Upper lobe of right lung (tissue), 1 donor: ENCODE measurements around the gene RAB31. TPM values are rescaled to one million over a fixed set of nuclear protein-coding genes. Genes with fewer than 3 reads are reported as not detected.
A peak's percentile ranks its signal among the peaks of the same experiment; 100 is the strongest.

Source experiments
- ATAC-seq: fragments of 200-7000 bp; cut with Tn5 transposase; one replicate; pipeline ENCODE4 v1.9.1; 2020; ENCODE audit warnings: mild to moderate bottlenecking, moderate library complexity
- DNase-seq: peaks from one replicate; pipeline ENCODE4 v3.0.0-alpha.2; 2020
- H3K27ac ChIP-seq: fragments of 200-600 bp; one replicate; pipeline ENCODE4 v1.8.0; 2022
- H3K27me3 ChIP-seq: fragments of 200-600 bp; one replicate; pipeline ENCODE4 v1.8.0; 2022; ENCODE audit warnings: mild to moderate bottlenecking
- H3K36me3 ChIP-seq: fragments of 200-600 bp; one replicate; pipeline ENCODE4 v1.8.0; 2022
- H3K4me1 ChIP-seq: fragments of 200-600 bp; one replicate; pipeline ENCODE4 v1.8.0; 2022
- H3K4me3 ChIP-seq: fragments of 200-600 bp; one replicate; pipeline ENCODE4 v1.8.0; 2022; ENCODE audit warnings: mild to moderate bottlenecking
- H3K9me3 ChIP-seq: fragments of 200-600 bp; one replicate; pipeline ENCODE4 v1.8.0; 2022
- intact Hi-C: fragments of 100-400 bp; cut with DNase I; formaldehyde crosslinking; loops from one replicate; pipeline ENCODE4 v1.11.0; 2022
- total RNA-seq: library from RNA; stranded (reverse); fragmentation: NEBNext Ultra II Directional; extraction: Animal tissue kit (Norgen Biotek cat#: 25700); gene quantifications from one replicate; pipeline ENCODE4 v1.2.1, GENCODE V29; 2021
- TF ChIP-seq, protein P1 (sequence below): fragments of 200-600 bp; IDR thresholded peaks from one replicate; pipeline ENCODE4 v1.8.0; 2022; ENCODE audit warnings: antibody characterized with exemption
- donor health status: DM: no; HTN: yes; CAD: no; lungs with severe emphysema.

Gene RAB31
- total RNA-seq, 1 donor from 2014 or later, result 137 TPM

DNA sequence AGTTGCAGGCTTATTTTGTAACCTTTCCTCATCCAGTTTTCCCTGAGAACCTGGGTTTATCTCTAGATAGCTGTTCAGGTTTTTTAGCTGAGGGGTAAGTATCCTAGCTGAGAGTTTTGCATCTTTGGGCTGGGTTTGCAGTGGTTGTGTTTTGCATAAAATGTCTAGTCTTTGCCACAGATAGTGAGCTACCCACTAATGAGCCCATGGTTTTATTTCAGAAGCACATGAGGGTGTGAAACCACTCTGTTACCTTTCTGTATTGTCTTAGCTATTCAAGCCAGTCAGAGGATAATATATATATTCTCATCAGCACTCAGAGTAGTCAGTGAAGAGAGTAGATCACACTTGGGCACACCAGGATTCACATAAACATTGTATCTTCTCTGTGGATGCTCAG, 153.1 kb downstream of the RAB31 start:
- TF ChIP-seq, protein P1, sequence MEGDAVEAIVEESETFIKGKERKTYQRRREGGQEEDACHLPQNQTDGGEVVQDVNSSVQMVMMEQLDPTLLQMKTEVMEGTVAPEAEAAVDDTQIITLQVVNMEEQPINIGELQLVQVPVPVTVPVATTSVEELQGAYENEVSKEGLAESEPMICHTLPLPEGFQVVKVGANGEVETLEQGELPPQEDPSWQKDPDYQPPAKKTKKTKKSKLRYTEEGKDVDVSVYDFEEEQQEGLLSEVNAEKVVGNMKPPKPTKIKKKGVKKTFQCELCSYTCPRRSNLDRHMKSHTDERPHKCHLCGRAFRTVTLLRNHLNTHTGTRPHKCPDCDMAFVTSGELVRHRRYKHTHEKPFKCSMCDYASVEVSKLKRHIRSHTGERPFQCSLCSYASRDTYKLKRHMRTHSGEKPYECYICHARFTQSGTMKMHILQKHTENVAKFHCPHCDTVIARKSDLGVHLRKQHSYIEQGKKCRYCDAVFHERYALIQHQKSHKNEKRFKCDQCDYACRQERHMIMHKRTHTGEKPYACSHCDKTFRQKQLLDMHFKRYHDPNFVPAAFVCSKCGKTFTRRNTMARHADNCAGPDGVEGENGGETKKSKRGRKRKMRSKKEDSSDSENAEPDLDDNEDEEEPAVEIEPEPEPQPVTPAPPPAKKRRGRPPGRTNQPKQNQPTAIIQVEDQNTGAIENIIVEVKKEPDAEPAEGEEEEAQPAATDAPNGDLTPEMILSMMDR, result no peak
- no peak overlapping the region for H3K4me3 ChIP-seq
- DNase-seq (no peak), ATAC-seq (no peak)
- no peak overlapping the region for H3K27ac ChIP-seq
- H3K36me3 ChIP-seq, result no peaks in the 10 kb centered on the region
- H3K9me3 ChIP-seq, result no peaks in the 10 kb centered on the region
- no peaks in the 10 kb centered on the region for H3K27me3 ChIP-seq
- intact Hi-C loops, result no loop called here
- H3K4me1 ChIP-seq, result peaks cover 20% of the 10 kb centered on the region

DNA sequence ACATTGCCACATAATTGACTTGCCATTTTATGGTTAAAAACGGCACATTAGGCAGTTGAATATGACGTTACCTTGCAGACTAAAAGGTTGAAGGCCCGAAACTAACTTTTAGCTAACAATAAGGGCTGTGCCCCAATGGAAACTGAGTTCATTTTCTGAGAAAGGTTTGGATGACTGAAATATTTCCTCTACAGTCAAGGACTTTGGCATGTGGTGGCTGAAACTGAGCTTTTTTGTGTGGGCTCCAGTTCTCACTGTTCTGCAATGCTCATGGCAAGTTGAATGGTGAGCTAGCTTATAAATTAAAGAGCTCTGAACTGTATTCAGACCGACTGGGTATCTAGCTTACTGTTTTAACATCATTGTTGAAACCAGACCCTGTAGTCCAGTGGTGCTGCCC, 153.8 kb downstream of the RAB31 start:
- H3K4me1 ChIP-seq, result peaks cover 12% of the 10 kb centered on the region

DNA sequence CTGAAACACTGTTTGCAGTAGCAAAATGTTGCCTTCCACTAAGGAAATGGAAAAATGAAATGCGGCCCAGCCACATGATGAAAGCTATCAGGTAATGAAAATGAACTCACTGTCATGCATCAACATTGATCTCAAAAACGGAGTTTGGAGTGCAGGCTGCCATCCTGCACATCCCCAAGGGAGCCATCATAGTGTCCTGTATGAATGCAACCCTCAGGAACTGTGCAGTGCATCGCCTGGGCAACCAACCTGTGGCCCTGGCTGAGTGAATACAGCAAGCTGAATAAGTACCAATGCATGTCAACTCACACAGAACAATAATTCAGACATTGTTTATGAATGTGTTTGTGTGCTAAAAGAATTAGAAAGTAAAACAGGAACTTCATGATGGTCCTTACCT, 154.6 kb downstream of the RAB31 start:
- no peak for ATAC-seq
- intact Hi-C loops, result no loop called here
- no peak overlapping the region for H3K27ac ChIP-seq
- H3K27me3 ChIP-seq, result no peaks in the 10 kb centered on the region
- no peak overlapping the region for H3K4me3 ChIP-seq
- TF ChIP-seq, protein P1, result no peak
- H3K9me3 ChIP-seq, result no peaks in the 10 kb centered on the region
- no peaks in the 10 kb centered on the region for H3K36me3 ChIP-seq
- no peak for DNase-seq
- H3K4me1 ChIP-seq, result peaks cover 14% of the 10 kb centered on the region

More for the DNA sequence above, 153.8 kb downstream of the RAB31 start:
- Histone ChIP-seq H3K9me3 (no peaks in the 10 kb centered on the region), H3K4me3 (no peak overlapping the region), H3K36me3 (no peaks in the 10 kb centered on the region), H3K27me3 (no peaks in the 10 kb centered on the region), H3K27ac (no peak overlapping the region)
- ATAC-seq (no peak), DNase-seq (no peak)
- intact Hi-C loops, result no loop called here
- TF ChIP-seq, protein P1, result no peak

DNA sequence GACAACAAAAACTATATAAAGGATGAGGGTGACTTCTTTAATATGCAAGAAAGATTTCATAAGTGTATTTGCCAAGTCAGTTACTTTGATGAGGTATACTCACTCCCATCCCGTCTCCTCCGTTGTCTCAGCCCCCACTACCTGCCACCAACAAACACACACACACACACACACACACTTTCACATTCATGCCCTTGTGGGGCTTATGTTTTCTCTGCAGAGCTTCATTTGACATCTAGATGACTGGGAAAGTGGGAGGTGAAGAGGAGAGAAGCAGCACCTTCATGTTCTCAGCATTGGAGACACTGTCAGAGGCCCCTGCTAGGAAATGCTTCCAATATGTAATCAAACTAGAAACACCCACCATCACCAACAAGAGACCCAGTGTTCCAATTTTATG, 155.2 kb downstream of the RAB31 start:
- peaks cover 14% of the 10 kb centered on the region for H3K4me1 ChIP-seq
- no peaks in the 10 kb centered on the region for H3K27me3 ChIP-seq
- no peaks in the 10 kb centered on the region for H3K9me3 ChIP-seq
- TF ChIP-seq, protein P1, result no peak
- intact Hi-C loops, result no loop called here
- DNase-seq (no peak), ATAC-seq (no peak)
- H3K4me3 ChIP-seq, result no peak overlapping the region
- no peaks in the 10 kb centered on the region for H3K36me3 ChIP-seq
- no peak overlapping the region for H3K27ac ChIP-seq

DNA sequence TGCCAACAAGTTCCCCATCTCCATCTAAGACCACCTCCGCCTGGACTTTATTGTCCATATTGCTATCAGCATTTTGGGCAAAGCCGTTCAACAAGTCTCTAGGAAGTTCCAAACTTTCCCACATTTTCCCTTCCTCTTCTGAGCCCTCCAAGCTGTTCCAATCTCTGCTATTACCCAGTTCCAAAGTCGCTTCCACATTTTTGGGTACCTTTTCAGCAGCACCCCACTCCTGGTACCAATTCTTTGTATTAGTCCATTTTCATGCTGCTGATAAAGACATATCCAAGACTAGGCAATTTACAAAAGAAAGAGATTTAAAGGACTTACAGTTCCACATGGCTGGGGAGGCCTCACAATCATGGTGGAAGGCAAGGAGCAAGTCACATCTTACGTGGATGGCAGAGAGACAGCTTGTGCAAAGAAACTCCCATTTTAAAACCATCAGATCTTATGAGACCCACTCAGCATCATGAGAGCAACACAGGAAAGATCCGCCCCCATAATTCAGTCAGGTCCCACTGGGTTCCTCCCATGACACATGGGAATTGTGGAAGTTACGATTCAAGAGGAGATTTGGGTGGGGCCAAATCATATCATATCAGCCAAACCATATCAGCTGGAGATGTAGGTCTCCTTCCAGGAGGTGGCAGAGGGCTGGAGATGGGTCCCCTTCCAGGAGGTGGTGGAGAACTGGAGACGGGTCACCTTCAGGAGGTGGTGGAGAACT, 157.8 kb downstream of the RAB31 start:
- ATAC-seq (peak; percentile 37), DNase-seq (no peak)
- Histone ChIP-seq H3K36me3 (no peaks in the 10 kb centered on the region), H3K4me3 (no peak overlapping the region), H3K27me3 (no peaks in the 10 kb centered on the region), H3K9me3 (no peaks in the 10 kb centered on the region), H3K27ac (no peak overlapping the region), H3K4me1 (peaks cover 9% of the 10 kb centered on the region)
- TF ChIP-seq, protein P1, result no peak
- intact Hi-C loops, result no loop called here
